ENCODE results near the gene MTM1.

- TF ChIP-seq EZH2 (IDR thresholded peaks at IDR 0.05) (no peak), CTCF (IDR thresholded peaks at IDR 0.05) (no peak)
Observed at GRCh38 chrX:150530821-150531220, 37.6 kb upstream of the MTM1 start.
